ENCODE data around the gene FGF10.

The FGF10 gene

GRCh38 chr5:44396312-44396711, 7.1 kb upstream of the FGF10 start:
- DNase-seq (ENCODE audit: low spot score), result no peak
- TF ChIP-seq, protein P1, sequence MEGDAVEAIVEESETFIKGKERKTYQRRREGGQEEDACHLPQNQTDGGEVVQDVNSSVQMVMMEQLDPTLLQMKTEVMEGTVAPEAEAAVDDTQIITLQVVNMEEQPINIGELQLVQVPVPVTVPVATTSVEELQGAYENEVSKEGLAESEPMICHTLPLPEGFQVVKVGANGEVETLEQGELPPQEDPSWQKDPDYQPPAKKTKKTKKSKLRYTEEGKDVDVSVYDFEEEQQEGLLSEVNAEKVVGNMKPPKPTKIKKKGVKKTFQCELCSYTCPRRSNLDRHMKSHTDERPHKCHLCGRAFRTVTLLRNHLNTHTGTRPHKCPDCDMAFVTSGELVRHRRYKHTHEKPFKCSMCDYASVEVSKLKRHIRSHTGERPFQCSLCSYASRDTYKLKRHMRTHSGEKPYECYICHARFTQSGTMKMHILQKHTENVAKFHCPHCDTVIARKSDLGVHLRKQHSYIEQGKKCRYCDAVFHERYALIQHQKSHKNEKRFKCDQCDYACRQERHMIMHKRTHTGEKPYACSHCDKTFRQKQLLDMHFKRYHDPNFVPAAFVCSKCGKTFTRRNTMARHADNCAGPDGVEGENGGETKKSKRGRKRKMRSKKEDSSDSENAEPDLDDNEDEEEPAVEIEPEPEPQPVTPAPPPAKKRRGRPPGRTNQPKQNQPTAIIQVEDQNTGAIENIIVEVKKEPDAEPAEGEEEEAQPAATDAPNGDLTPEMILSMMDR (IDR thresholded peaks at IDR 0.05; ENCODE audit: borderline replicate concordance, control extremely low read depth, extremely low read depth, insufficient read depth, missing control alignments), result no peak
- in situ Hi-C loops (cut with MboI; ENCODE audit: low sequenced_read_pairs, unreplicated experiment), result no loop called here

- DNase-seq (ENCODE audit: low spot score), result no peak
- TF ChIP-seq, protein P1 (IDR thresholded peaks at IDR 0.05; ENCODE audit: borderline replicate concordance, control extremely low read depth, extremely low read depth, insufficient read depth, missing control alignments), result no peak
- in situ Hi-C loops (cut with MboI; ENCODE audit: low sequenced_read_pairs, unreplicated experiment), result no loop called here
Observed at GRCh38 chr5:44390351-44390750, 1.1 kb upstream of the FGF10 start.

DNA sequence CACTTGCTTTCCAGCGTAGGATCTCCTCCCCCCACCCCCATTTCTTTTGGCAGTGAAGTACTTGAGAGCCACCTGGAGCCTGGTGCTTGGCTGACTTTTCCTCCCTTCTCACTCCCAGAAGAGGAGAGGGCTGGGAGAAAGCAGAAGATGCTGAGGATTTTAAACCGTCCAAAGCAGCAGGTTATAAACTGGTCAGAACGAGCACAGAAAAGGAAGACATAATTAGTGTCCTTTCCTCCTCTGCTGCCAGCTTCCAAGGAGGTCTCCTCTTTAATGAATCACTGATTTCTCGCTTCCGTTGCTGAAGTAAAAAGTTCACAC, 563 bp upstream of the FGF10 start:
- TF ChIP-seq, protein P1 (IDR thresholded peaks at IDR 0.05; ENCODE audit: borderline replicate concordance, control extremely low read depth, extremely low read depth, insufficient read depth, missing control alignments), result no peak
- in situ Hi-C loops (cut with MboI; ENCODE audit: low sequenced_read_pairs, unreplicated experiment), result no loop called here
- no peak for DNase-seq (ENCODE audit: low spot score)

DNA sequence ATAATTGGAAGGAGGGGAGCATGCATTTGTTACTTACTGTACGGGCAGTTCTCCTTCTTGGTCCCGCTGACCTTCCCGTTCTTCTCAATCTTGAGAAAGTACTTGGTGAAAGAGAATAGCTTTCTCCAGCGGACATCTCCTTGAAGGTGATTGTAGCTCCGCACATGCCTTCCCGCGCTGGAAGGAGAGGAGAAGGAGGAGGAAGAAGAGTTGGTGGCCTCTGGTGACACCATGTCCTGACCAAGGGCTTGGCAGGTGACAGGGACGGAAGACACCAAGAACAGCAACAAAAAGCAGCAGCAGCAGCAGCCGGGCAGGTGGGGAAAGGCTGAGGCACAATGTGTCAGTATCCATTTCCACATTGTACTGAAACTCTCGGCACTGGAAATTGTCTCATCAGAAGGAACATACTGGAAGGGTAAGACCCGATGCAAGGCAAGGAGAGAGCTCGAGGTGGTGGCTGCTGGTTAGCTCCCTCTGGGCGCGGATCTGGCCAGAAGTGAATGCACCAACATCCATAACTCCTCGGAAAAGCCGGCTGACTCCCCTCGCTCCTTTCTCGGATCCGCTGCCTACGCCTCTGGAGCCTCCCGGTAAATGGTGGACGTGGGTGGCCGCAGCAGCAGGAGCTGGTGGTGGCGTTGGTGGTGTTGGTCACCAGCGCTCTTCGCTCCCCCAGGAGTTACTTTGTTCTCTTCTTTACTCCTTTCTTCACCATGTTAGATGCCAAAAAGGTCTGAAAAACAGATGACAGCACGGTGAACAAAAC, 715 bp downstream of the FGF10 start:
- DNase-seq (ENCODE audit: low spot score), result no peak
- TF ChIP-seq, protein P1 (IDR thresholded peaks at IDR 0.05; ENCODE audit: borderline replicate concordance, control extremely low read depth, extremely low read depth, insufficient read depth, missing control alignments), result no peak
- in situ Hi-C loops (cut with MboI; ENCODE audit: low sequenced_read_pairs, unreplicated experiment), result no loop called here

- in situ Hi-C loops (cut with MboI; ENCODE audit: low sequenced_read_pairs, unreplicated experiment), result no loop called here
- DNase-seq (ENCODE audit: low spot score), result no peak
- TF ChIP-seq, protein P1 (IDR thresholded peaks at IDR 0.05; ENCODE audit: borderline replicate concordance, control extremely low read depth, extremely low read depth, insufficient read depth, missing control alignments), result no peak
Observed at GRCh38 chr5:44387921-44388320, 1.3 kb downstream of the FGF10 start.

DNA sequence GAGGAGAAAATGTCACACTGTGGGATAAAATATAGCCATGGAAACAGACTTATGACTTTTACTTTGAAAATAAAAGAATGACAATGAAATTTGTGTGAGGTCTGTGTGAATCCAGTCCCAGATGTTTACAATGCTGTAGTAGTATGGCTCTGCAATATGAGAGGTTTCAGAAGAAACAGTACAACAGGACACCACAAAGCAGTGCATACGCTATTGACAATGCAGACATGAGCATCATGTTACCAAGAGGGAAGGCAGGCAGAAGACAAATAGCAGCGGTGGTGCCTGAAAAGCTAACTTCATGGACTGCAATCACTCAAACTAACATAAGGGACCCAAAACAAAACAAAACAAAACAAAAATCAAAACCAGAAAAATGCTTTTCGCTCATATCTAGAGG, 1.8 kb downstream of the FGF10 start:
- no peak for DNase-seq (ENCODE audit: low spot score)
- TF ChIP-seq, protein P1 (IDR thresholded peaks at IDR 0.05; ENCODE audit: borderline replicate concordance, control extremely low read depth, extremely low read depth, insufficient read depth, missing control alignments), result no peak
- in situ Hi-C loops (cut with MboI; ENCODE audit: low sequenced_read_pairs, unreplicated experiment), result no loop called here
